Activated B cell treated with CpG ODN at 0.5 μM for 24 hours (primary cell): Measurements from ENCODE around the gene ARHGAP23. TPM values are rescaled to one million over a fixed set of nuclear protein-coding genes. Genes with fewer than 3 reads are reported as not detected.

Experiments used
- ATAC-seq: fragments of 200-7000 bp; cut with Tn5 transposase; one replicate; pipeline ENCODE4 v1.10.0; 2021; ENCODE audit warnings: low read depth, mild to moderate bottlenecking, moderate library complexity
- CTCF ChIA-PET: fragments of 350-600 bp; sonication (Branson Sonifier 250); formaldehyde crosslinking; loops from one replicate; lab custom pipeline; 2021; ENCODE audit warnings: antibody characterized with exemption; lab: Charles Lee
- POLR2A ChIA-PET: fragments of 350-600 bp; sonication (Branson Sonifier 250); formaldehyde crosslinking; loops from one replicate; lab custom pipeline; 2021; ENCODE audit warnings: antibody characterized with exemption; lab: Charles Lee
- DNase-seq: peaks from one replicate; pipeline ENCODE4 v3.0.0; 2022
- H3K27ac Mint-ChIP-seq: one replicate; pipeline ENCODE4 v1.8.0; 2020; ENCODE audit warnings: mixed read lengths
- H3K27me3 Mint-ChIP-seq: one replicate; pipeline ENCODE4 v1.8.0; 2021; ENCODE audit warnings: mixed read lengths
- H3K36me3 Mint-ChIP-seq: one replicate; pipeline ENCODE4 v1.8.0; 2021; ENCODE audit warnings: low read depth, mixed read lengths
- H3K4me1 Mint-ChIP-seq: one replicate; pipeline ENCODE4 v1.8.0; 2021; ENCODE audit warnings: mixed read lengths
- H3K4me3 Mint-ChIP-seq: one replicate; pipeline ENCODE4 v1.8.0; 2020; ENCODE audit warnings: mild to moderate bottlenecking, mixed read lengths
- H3K9me3 Mint-ChIP-seq: one replicate; pipeline ENCODE4 v1.8.0; 2020; ENCODE audit warnings: mixed read lengths
- intact Hi-C: fragments of 100-400 bp; cut with micrococcal nuclease; formaldehyde crosslinking; loops from one replicate; pipeline ENCODE4 v1.15.1; 2024
- total RNA-seq: library from RNA; stranded (reverse); gene quantifications from 2 replicates; pipeline ENCODE4 v1.2.3, GENCODE V29; 2022
- TF ChIP-seq, protein P1 (sequence below): fragments of 200-600 bp; IDR thresholded peaks from one replicate; pipeline ENCODE4 v1.8.0; 2022; ENCODE audit warnings: antibody characterized with exemption, mild to moderate bottlenecking

Gene ARHGAP23
- total RNA-seq, 1 donor from 2014 or later = 1.3 TPM

DNA sequence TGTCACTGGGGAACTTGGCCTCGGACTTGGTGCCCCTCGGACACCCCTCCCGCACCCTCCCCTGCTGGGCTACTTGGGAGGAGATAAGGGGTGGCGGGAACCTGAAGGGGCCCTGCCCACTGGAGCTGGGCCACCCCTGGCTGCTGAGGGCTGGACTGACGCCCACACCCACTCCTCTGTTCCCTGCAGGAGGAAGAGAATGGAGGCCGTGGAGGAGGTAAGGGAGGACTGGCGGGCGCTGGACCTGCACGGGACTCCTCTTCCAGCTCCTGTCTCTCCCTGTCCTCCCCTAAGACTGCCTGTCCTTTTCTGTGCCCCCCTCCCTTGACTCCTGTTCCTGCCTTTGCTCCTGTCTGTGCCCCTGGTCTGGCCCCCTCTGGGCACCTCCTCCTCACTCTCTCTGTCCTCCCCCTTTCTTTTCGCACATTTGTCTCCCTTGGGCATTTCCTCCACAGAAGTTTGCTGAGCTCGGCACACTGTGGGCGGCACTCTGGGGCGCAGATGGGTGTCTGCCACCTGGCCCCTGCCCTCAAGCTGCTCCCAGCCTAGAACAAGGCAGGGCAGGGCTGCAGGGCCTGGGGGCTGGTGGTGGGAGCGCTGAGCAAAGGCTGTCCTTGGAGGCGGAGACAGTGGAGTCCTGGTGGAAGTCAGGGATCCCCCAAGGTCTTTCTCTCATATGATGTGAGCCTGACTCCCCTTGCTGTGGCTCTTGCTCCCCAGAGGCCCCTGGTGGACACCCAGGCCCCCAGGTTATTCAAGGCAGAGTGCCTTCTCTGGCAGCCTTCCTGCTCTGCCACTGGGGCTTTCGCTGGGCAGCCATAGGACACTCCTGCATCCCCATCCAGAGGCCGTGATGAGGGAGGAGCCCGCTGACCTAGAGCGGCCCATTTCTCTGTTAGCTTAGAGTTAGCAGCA lies 32.7 kb downstream of the ARHGAP23 start:
- CTCF ChIA-PET = no interaction called here

DNA sequence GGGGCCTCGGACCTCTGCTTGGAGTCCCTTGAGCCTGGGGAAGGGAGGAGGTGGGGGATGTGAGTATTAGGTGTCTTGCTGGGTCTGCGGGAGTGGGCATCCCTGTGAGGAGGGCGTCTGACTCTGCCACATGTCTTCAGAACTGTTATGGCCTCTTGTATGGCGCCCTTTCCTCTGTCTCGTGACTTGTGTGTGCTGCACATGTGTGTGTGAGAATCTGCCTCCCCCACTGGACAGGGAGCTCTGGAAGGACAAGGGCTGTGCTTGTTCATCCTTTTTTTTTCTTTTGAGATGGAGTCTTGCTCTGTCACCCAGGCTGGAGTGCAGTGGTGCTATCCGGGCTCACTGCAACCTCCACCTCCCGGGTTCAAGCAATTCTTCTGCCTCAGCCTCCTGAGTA lies 33.4 kb downstream of the ARHGAP23 start:
- H3K36me3 Mint-ChIP-seq = no peaks in the 10 kb centered on the region
- intact Hi-C loops = no loop called here
- no peaks in the 10 kb centered on the region for H3K4me1 Mint-ChIP-seq
- ChIA-PET POLR2A (no interaction called here), CTCF (no interaction called here)
- no peaks in the 10 kb centered on the region for H3K9me3 Mint-ChIP-seq
- TF ChIP-seq, protein P1, sequence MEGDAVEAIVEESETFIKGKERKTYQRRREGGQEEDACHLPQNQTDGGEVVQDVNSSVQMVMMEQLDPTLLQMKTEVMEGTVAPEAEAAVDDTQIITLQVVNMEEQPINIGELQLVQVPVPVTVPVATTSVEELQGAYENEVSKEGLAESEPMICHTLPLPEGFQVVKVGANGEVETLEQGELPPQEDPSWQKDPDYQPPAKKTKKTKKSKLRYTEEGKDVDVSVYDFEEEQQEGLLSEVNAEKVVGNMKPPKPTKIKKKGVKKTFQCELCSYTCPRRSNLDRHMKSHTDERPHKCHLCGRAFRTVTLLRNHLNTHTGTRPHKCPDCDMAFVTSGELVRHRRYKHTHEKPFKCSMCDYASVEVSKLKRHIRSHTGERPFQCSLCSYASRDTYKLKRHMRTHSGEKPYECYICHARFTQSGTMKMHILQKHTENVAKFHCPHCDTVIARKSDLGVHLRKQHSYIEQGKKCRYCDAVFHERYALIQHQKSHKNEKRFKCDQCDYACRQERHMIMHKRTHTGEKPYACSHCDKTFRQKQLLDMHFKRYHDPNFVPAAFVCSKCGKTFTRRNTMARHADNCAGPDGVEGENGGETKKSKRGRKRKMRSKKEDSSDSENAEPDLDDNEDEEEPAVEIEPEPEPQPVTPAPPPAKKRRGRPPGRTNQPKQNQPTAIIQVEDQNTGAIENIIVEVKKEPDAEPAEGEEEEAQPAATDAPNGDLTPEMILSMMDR = no peak
- no peak for DNase-seq
- H3K27ac Mint-ChIP-seq = no peak overlapping the region
- peaks cover 11% of the 10 kb centered on the region for H3K27me3 Mint-ChIP-seq
- ATAC-seq = no peak
- no peak overlapping the region for H3K4me3 Mint-ChIP-seq

More for the DNA sequence above, 32.7 kb downstream of the ARHGAP23 start:
- POLR2A ChIA-PET = no interaction called here
- Mint-ChIP-seq H3K4me3 (no peak overlapping the region), H3K27me3 (peaks cover 11% of the 10 kb centered on the region), H3K9me3 (no peaks in the 10 kb centered on the region), H3K27ac (no peak overlapping the region), H3K36me3 (no peaks in the 10 kb centered on the region), H3K4me1 (no peaks in the 10 kb centered on the region)
- no peak for DNase-seq
- intact Hi-C loops = no loop called here
- TF ChIP-seq, protein P1 = no peak
- no peak for ATAC-seq

DNA sequence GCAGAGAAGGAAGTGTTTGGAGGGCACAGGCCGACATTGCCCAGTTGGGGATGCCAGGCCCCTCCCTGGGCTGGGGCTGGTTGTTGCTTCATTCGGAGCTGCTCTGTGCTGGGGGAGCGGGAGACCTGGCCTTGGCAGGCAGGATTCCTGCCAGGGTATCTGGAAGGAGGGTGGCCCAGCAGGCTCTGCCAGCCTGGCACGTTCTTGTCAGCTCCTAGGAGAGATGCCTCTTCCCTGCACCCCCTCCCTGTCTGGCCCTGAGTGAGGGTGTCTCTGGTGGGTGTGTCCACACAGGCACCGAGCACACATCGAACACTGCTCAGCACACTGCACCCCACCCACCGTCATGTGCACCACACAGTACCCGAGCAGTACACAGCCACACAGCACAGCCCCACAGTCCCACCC lies 35.2 kb downstream of the ARHGAP23 start:
- CTCF ChIA-PET = no interaction called here
- Mint-ChIP-seq H3K4me3 (no peak overlapping the region), H3K27ac (no peak overlapping the region), H3K27me3 (peaks cover 6% of the 10 kb centered on the region), H3K4me1 (no peaks in the 10 kb centered on the region), H3K9me3 (no peaks in the 10 kb centered on the region), H3K36me3 (no peaks in the 10 kb centered on the region)
- no peak for DNase-seq
- TF ChIP-seq, protein P1 = no peak
- POLR2A ChIA-PET = no interaction called here
- no peak for ATAC-seq
- intact Hi-C loops = no loop called here

DNA sequence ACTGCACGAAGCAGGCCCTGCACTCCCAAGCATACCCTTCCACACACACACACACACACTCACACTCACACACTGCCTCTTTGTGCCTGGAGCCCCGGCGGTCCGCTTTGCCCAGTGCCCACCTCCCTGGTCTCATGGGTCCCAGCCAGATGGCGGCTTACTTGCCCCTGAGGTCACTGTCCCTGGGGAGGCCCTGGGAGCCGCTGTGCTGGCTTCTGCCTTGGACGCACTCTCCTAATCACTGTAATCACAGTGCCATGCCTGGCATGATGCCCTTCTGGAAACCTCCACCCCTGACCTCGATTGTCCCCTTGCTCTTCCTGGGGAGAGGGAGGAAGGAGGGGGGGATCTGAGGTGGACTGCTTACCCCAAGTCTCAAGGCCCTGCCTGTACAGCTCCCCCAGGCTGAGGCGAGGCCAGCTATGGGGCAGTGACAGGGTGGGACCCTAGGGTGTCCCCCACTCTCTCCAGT lies 36.0 kb downstream of the ARHGAP23 start:
- Mint-ChIP-seq H3K27ac (no peak overlapping the region), H3K36me3 (no peaks in the 10 kb centered on the region), H3K27me3 (peaks cover 8% of the 10 kb centered on the region), H3K9me3 (no peaks in the 10 kb centered on the region), H3K4me1 (no peaks in the 10 kb centered on the region), H3K4me3 (no peak overlapping the region)
- ATAC-seq (no peak), DNase-seq (no peak)
- ChIA-PET POLR2A (no interaction called here), CTCF (no interaction called here)
- TF ChIP-seq, protein P1 = no peak
- intact Hi-C loops = no loop called here

DNA sequence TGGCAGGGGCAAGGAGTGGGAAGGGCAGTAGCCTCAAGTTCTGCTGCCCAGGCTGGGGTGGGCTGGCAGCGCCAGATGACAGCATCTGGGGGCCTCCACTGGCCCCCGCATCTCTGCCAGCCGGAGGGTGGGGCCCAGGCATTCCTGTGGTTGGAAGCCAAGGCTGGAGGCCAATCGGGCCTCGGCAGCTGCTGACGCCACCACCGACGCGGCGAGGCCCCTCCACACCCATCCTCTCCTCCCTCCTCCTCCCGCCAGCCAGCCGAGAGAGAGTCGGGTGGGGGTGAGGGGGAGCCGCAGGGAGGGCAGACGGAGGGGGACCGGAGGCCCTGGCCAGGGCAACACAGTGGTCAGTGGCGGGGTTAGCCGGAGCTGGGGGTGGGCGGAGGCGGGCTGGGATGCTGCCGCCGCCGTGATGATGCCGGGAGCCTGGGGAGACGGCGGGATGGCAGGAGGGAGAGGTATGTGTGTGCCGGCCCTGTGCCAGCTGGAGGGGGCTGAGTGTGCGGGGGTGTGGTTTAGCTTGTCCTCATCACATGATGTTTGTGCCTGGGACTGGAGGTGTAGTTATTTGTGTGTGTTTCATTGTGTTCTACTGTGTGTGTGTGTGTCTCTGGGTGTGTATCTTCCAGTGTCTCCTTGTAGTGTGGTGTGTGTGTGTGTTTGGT lies 36.6 kb downstream of the ARHGAP23 start:
- POLR2A ChIA-PET = no interaction called here
- no peak for DNase-seq
- intact Hi-C loops = no loop called here
- no peak overlapping the region for H3K4me3 Mint-ChIP-seq
- no peaks in the 10 kb centered on the region for H3K36me3 Mint-ChIP-seq
- no peaks in the 10 kb centered on the region for H3K4me1 Mint-ChIP-seq
- H3K27ac Mint-ChIP-seq = no peak overlapping the region
- CTCF ChIA-PET = interaction anchor here (1.0 kb wide), 1 partner anchor 28 kb away, joined by 3 read pairs; no protein-coding TSS in a partner anchor
- ATAC-seq = no peak
- TF ChIP-seq, protein P1 = no peak
- H3K27me3 Mint-ChIP-seq = peaks cover 8% of the 10 kb centered on the region
- H3K9me3 Mint-ChIP-seq = no peaks in the 10 kb centered on the region
